Sciatic nerve (tissue), 2 donors: Measurements from ENCODE around the gene LRCH1. TPM values are rescaled to one million over a fixed set of nuclear protein-coding genes. Genes with fewer than 3 reads are reported as not detected.

ENCODE experiments used
- ATAC-seq: fragments of 200-7000 bp; cut with Tn5 transposase; one replicate; pipeline ENCODE4 v1.9.1; 2020; ENCODE audit warnings: mild to moderate bottlenecking, moderate library complexity
- DNase-seq: peaks from one replicate; pipeline ENCODE4 v3.0.0-alpha.2; 2020; ENCODE audit warnings: low spot score
- intact Hi-C: fragments of 100-400 bp; cut with DNase I; formaldehyde crosslinking; loops from one replicate; pipeline ENCODE4 v1.14.2; 2022
- total RNA-seq: library from RNA; stranded (reverse); fragmentation: NEBNext Ultra II Directional; extraction: Animal tissue kit (Norgen Biotek cat#: 25700); gene quantifications from one replicate; pipeline ENCODE4 v1.2.1, GENCODE V29; 2021
- donor health status: DM: no; HTN: no; CAD: no.
- donor health status: DM: no; HTN: no; CAD: no.

LRCH1 gene
- total RNA-seq, 1 donor from 2014 or later, result 28.2 TPM

DNA sequence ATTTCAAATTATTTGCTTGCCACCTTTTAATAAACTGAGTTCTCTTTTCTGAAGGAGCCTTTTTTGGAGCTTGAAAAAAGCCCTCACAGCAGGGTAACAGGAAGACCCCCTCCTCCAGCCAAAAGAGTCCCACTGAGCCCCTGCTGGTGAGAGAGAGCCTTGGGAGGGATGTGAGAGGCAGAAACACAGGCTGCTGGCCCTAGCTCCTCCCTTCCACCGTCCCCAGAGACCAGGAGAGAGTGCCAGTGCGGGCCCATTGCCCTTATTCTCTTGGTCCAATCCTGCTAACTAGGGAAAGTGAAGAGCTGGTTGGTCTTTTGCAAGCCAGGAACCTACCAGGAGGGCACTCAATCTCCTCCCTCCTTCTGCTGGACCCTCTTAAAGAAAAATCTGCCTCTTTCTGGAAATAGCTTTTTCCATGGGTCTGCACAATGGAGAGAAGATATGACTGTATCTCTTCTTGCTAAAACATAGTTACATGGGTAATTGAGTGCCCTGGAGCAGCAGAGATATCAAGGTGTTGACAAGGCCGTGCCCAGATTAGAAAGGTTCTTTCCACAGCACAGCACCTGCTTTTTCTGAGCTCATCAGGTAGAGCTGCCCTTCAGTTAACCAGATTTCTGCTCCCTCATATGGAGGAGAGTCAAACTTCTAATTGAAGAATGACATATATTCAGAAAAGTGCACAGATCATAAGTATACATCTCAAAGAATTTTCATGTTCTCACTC, 113.9 kb downstream of the LRCH1 start:
- intact Hi-C loops, result no loop called here
- ATAC-seq (no peak), DNase-seq (no peak)

DNA sequence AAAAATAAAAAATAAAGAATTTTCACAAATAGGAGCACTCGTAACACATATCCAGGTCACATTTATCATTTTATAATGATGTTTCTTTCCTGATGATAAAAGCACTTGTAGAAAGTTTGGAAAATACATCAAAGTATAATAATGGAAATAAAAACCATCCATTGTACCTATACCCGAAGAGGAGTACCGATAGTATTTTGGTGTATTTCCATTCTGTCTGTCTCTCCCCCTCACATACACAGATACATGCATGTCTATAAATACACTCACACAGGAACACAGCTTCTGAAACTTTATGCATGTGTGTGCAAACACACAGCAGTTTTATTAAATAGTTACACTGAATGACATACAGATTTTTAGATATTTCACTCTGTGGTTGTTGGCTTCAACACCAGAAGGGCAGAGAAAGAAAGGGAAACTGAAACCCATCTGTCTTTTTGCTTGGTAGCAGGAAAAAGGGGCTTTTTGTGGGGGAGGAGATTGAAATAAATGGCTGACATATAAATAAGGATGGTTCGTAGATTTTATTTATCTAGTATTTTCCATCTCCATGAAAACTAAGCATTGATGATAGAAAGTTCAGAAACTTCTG, 114.8 kb downstream of the LRCH1 start:
- ATAC-seq, result peak; percentile 33
- intact Hi-C loops, result no loop called here
- no peak for DNase-seq

DNA sequence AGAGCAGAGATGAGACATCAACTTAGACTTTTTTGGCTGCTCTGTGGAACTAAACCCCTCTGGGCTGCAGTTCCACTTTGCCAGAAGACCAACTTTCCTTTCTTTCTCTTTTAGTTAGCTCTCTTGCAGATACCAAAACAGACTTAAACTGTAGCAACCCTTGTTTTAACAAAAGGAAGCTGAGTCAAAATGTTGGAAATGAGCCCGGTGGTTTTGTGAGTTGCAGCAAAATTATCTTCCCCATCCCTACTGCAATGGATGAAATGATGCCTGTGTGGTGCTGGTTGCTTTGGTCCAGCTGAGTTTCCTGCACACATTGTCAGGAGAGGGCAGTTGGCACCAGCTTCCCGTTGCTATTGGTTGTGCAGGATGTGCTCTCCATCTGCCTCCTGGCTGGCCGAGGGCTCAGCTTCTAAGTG, 115.3 kb downstream of the LRCH1 start:
- DNase-seq (no peak), ATAC-seq (peak; percentile 68)
- intact Hi-C loops, result no loop called here

DNA sequence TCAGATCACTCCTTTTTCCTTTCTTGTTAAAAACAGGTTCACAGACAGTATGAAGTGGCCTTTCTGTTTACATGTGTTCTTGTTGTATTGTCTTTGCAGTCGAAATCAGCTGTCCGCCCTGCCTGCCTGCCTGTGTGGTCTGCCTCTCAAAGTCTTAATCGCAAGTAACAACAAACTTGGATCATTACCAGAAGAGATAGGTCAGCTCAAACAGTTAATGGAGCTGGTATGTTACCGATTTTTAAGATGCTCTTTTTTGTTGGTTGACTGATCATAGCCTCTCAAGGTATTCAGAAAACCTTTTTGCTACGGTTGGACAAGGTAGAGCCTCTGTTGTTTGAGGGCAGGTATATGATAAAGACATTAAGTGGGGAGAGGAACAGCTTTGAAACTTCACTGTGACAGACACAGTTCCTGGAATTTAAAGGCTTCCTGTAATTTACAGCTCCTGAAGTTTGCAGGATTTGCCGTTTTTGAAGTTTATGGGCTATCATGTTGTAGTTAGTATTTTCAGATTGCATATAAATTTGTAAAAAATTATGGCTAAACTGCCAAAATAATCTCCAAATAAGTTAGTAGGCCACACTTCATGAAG, 116.1 kb downstream of the LRCH1 start:
- ATAC-seq, result no peak
- intact Hi-C loops, result no loop called here

DNA sequence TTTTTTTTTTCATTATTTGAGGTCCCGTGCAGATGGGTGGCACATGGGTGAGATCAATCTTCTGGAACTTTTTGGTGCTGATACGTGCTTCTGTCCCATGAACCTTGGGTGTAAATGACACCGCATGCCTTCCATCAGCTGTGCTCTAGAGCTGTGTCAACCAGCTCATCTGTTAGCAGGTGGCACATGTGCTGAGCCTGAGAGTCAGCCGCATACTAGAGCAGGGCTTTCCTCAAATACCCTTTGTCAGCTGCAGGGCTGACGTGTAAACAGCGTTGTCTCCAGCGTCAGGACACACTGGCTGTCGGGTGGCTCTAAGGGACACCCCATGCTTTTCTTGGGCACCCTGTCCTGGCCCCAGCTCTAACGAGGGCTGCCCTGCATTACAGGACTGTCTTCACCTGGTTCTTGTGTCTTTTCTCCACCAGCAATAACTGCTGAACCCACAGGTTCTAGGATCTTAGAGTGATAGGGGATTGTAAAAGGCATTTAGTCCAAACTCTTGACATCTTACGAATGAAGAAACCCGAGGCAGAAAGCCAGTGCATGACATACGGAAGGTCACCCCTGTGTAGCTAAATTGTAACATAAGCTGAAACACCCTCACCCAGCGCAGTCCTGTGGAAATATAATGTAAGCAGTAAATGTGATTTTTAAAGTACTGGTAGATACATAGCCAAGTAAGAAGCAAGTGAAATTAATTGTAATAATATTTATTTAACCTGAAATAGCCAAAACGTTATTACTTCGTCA, 119.5 kb downstream of the LRCH1 start:
- ATAC-seq (no peak), DNase-seq (no peak)
- intact Hi-C loops, result no loop called here

More for the DNA sequence above, 116.1 kb downstream of the LRCH1 start:
- no peak for DNase-seq

DNA sequence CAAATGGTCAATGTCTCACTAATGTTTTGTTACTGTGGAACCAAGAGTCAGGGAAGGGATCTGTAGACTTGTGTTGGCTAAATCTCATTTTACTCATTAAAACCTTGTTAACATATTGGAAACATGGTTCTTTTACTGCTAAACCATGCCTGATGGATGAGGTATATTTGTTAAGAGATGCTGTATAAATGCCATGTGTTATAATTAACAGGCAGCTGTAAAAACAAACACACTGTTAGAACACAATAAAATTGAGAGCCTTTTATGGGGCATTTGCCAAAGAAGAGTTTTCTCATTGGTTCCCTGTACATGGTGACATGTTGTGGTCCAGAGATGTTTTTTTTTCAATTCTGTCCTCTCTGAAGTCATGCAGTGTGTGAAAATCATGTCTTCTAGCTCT, 122.0 kb downstream of the LRCH1 start:
- peak; percentile 55 for ATAC-seq
- DNase-seq, result no peak
- intact Hi-C loops, result no loop called here

DNA sequence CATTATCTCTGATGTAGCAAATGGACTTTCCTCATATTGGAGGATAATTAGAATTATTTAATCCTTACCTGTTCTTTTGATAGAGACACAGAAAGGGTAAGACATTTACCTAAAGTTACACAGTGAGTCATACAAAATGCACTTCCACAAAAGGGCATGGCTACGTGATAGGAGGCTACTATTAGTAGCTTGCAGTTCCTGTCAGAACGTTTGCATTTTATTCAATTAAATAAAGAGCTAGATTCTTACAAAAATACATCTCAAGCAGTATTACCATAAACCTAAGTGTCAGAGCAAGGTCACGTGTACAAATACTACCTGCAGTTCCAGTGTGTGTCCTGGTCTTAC, 123.4 kb downstream of the LRCH1 start:
- ATAC-seq (no peak), DNase-seq (no peak)
- intact Hi-C loops, result no loop called here

DNA sequence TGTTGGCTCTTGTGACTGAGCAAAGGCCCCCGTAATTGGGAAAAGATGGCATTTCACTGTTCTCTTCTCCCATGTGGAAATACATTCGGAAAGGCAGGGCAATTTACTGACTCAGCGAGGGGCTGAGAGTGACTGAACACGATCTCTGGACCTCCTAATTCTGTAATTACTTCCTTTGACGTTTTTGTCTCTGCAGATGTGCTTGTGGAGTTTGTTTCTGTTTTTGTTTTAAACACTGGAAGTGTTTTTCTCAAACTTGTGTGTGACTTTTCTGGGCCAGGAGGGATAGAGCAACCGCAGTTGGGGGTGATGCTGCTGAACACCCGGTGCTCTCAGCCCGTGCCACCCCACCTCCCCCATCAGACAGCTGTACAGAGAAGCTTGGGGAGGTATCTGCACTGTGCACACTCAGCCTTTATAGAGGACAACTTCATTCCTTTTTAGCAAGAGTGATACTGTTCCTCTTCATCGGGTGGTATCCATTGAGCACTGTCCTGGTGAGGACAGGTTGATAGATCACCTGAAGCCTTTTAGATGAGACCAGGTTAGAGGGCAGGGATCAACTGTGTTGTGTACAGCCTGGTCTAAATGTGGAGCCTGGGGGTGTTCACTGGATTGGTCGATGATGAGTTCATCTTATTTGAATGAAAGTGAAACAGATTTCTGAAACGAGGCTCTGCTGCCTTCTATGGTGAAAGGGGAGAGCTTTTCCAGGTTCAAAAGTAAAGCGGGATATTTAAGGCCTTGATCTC, 126.6 kb downstream of the LRCH1 start:
- intact Hi-C loops, result no loop called here
- ATAC-seq, result peak; percentile 82

DNA sequence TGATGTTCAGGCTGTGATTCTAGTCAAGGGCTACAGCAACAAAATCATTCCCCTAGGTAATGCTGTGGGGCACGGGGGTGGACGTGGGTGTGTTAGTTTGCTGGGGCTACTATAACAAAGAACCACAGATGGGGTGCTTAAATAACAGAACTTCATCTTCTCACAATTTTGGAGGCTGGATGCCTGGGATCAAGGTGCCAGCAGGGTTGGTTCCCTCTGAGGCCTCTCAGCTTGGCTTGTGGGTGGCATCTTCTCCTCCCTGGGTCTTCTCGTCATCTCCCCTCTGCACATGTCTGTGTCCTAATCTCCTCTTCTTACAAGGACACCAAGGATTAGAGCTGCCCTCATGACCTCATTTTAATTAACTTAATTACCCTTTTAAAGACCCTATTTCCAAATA, 129.0 kb downstream of the LRCH1 start:
- intact Hi-C loops, result no loop called here

More for the DNA sequence above, 126.6 kb downstream of the LRCH1 start:
- DNase-seq, result no peak

DNA sequence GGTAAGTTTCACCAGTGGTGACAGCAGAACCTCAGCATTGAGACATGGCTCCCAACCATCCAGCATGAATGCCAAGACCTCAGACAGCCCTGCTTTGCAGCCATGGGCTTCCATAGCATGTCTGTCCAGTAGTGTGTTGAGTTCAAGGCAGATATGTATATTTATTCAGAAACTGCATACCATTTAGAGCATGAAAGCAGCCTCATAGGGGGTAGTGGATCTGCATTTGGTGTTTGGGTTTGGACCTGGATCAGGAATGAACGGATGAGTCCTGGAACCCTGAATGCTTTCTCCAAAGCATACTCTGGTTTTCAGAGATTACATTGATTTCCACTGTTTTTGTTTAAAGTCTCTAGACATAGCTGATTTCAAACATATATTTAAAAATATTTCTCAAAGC, 129.7 kb downstream of the LRCH1 start:
- intact Hi-C loops, result no loop called here
- no peak for ATAC-seq

More for the DNA sequence above, 129.0 kb downstream of the LRCH1 start:
- DNase-seq (no peak), ATAC-seq (no peak)

DNA sequence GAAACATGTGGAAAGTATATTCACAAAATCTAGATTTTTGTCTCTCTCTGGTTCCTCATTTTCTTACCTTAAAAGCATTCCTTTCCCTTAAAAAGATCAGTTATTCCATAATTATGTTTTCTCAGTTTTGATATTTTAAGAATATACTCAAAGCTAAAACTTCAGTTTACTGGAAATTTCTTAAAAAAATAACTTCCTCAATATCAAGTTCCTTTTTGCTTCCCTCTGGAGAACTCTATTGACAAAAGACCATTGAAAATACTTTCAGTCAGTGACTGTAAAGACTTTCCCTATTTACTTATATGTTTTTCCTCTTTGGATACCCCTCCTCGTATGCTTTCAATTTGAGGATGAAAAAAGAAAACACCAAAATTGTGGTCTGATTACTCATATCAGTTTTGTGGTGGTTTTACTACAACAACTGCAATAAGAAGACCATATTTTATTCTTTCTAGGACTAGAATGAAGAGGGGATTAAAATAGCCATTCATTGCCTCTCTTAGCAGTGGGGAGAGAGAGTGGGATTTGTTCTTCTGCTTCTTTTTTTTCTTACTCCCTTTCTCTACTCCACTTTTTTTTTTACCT, 130.8 kb downstream of the LRCH1 start:
- DNase-seq, result no peak
- intact Hi-C loops, result no loop called here
- ATAC-seq, result no peak

More for the DNA sequence above, 129.7 kb downstream of the LRCH1 start:
- no peak for DNase-seq

DNA sequence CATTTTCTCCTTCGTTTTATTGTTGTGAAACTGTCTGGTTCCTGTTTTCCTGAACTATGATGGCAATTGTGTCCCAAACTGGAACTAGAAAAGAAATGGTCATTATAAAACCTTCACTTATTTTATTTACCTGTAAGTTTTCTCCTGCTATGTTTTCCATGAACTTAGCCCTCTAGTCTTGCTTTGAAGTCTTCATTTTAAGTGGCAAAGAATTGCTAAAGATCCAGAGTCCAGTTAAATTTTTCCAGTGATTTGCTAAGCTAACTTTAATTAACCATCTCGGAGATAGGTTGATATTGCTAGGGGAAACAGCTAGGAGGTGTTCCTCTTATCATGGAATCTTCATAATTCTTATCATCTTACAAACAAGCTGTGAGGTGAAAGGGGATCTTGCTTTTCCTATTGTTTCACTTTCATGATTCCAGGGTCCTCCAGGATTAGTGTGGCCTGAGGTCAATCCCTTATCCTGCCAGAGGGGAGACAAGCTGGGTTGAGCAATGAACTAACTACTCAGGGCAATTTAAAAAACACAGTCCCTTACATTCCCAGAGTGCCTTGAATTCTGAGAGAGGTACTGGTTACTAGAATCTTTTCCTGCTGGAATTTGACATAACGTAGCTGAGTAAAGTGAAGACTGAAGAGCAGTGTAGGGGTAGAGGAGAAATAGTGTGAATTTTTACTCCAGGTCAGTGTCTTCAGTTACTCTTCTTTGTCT, 131.5 kb downstream of the LRCH1 start:
- intact Hi-C loops, result no loop called here

DNA sequence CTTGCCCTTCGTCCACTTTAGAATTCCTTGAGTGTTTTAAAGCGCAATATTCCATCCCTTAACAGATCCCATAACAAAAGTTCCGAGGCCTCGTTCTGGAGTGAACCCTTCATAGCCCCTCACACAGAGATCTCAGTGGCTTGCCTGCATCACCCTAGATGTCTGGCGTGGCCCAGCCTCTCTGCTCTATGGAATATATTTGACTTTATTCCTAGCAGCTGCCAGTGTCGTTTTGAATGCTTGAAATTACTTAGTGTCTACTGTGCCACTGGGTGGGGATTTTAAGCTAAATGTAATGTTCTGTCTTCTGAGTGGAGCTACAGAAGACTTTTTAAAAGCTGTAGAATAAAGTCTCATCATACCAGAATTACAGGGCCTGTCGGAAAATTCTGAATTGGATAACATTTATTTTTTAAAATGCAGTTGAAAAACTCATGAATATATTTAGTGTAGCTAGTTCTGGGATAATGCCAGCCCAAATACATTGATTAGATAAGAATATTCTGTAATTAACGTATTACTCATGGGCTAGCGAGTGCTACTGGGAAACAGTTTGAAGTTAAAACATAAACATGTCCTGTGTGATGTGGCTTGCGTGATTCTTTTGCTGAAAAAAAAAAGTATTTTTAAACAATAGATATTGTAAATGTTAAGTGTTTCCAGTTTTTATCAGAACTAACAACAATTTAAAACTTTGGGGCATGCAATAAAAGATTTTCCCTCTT, 132.2 kb downstream of the LRCH1 start:
- no peak for DNase-seq
- ATAC-seq, result no peak
- intact Hi-C loops, result no loop called here

More for the DNA sequence above, 131.5 kb downstream of the LRCH1 start:
- peak; percentile 38 for ATAC-seq
- no peak for DNase-seq

DNA sequence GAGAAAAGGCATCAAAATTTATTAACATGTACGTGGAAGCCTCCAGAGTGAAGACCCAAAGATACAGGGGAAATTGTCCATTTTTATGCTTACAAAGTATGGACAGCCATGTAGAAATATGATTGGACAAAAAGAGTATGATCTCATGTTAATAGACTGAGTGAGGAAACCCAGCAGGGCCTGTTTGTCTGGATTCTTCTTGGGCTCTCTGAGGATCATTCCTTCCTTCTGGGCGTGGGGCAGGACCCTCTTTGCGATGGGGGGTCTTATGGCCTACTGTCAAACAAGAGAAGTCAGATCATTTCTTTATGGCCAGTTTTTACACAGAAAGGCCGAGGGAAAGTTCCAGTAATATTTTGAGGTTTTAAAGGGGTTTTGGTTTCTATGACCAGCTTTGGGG, 133.2 kb downstream of the LRCH1 start:
- intact Hi-C loops, result no loop called here
- DNase-seq, result no peak
- ATAC-seq, result no peak

DNA sequence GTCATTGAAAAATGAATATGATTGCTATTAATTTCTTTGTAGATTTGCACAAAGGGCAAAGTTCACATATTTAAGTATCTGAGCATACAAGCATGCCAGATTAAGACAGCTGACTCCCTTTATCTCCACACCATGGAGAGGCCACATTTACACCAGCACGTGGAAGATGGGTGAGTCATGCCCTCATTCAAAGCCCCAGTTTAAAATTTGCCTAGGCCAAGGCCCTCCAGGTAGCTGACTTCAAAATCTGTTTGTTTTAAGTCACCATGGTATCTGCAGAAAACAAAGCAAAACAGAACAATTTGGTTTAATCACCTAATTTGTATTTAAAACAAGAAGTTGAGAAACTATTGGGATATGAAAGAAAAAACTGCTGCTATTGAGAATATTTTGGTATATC, 134.8 kb downstream of the LRCH1 start:
- ATAC-seq (no peak), DNase-seq (no peak)
- intact Hi-C loops, result no loop called here

DNA sequence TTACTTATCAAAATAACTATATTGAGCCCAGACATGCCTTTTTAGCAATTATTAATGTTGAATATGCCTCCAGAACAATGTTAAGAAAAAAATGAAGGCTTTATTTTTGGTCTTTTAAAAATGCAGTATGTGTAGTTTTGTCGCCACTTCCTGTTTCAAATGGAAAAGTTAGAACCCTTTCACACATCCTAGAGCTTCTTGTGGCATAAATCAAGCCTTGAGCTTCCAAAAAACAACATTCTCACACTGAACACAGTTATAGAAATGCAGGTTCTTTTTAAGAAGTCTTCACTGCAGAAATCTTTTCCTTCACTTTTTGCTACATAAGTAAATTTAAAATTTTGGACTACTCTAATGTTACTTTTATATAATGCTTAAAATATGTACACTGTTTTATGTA, 135.3 kb downstream of the LRCH1 start:
- intact Hi-C loops, result no loop called here
- no peak for ATAC-seq
- no peak for DNase-seq

DNA sequence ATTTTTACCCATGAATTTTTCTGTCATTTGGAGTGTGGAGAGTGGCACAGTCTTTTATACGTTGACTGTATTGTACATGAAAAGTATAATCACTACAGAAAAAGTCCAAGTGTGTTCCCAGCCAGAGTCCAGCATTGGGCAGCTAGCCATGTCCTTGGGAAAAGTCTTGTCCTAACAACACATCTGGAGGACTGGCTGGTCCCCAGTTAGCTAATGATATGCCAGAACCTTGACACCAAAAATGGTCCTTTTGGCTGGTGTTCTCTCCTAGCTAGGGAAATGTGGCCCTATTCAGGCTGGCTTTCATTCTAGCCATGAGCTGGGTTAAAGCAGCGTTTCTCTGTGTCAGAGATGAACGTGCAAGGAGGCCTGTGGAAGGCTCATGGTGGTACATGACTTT, 145.0 kb downstream of the LRCH1 start:
- intact Hi-C loops, result no loop called here
- DNase-seq, result peak; percentile 70
- ATAC-seq, result peak; percentile 83
